Measurements from ENCODE around the gene FBXO9.

FBXO9 gene

DNA sequence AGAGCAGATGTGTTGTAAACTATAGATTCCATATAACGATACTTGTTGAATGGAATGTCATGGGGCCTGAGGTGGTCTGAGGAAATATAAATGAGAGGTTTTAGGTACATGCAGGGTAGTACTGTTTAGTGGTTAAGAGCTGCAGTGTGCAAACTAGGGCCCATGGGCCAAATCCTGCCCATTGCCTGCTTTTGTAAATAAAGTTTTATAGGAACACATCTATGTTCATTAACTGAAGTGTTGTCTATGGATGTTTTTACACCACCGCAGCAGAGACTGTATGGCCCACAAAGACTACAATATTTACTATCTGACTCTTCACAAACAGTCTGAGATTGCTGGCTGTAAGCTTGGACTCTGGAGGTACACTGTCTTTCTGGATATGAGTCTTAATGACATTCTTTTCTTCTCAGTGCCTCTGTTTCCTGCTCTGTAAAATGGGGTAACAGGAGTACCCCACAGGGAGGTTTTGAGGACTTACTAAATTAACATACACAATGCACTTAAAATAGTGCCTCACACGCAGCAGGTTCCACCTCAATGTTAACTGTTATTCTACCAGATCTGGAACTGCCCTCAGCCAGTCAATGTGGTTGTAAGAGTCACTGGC, 70.9 kb downstream of the FBXO9 start:
- no peak for DNase-seq

DNA sequence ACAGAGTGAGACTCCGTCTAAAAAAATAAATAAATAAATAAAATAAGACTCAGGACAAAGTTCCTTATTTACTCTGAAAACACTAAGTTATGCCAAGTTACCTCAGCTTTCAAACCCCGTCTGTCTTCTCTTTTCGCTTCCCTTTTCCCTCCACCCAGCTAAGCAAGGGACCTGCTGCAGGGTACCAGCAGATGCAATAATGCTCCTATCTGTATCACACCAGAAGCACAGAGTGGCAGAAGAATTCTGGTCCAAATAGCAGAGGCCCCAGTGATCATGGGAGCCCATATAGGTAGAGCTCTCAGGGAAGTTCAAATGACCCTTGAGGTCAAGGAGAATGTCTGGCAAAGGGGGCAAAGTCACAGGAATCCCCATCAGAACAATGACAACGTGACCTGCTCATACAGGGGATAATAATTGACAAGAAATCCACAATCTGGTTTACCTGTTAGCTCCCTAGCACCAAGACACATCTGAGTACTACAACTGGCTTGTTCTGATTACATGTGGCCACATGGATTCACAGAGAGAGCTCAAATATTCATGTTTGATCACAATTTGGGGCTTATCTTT, 74.7 kb downstream of the FBXO9 start:
- no peak for DNase-seq

DNA sequence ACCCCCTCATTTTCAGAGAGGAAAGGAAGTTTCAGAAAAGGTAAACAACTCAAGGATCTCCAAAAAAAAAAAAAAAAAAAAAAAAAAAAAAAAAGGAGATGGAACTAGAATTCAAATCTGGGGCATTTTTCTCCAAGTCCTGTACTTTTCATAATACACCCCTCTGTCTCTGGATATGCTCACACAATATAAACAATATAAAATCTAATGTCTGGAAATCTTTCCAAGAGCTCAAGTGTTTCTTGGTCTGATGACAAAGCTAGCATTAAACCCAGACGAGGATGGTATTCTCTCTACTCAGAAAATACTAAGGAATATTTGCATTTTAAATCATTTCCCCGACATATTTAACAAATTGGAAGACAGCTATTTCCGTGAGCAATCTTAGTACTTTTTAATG, 77.6 kb downstream of the FBXO9 start:
- no peak for DNase-seq

GRCh38 chr6:53143710-53144109, 78.5 kb downstream of the FBXO9 start:
- DNase-seq: no peak

DNA sequence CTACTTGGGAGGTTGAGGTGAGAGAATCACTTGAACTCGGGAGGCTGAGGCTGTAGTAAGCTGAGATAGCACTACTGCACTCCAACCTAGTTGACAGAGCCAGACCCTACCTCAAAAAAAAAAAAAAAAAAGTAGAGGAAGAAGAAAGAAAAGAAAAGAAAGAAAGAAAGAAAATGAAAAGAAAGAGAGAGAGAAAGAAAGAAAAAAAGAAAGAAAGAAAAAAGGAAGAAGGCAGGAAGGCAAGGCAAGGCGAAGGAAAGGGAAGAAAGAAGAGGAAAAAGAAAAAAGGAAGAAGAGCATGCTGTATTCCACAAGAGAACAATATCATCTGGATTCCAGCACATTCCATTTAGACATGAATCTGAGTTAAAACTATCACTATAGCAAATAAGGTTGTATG, 79.6 kb downstream of the FBXO9 start:
- DNase-seq: no peak

DNA sequence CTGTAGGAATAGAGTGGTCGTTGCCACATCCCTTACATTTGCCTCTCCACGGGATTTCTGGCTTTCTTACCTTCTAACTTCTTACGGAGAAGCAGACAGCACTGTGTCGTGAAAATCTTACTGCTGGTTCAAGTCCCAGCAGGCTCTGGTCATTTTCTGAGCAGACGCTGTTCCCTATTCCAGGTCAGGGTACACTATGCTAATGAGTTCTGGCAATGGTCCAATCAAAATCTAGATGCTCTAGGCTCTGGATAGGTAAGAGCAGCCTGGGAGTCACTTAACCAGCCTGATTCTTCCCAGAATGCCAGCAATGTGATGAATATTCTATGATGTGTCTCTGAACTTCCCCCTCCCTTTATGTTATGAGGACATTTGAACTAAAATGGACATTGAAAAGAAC, 83.5 kb downstream of the FBXO9 start, which contains the start of gene GCM1:
Gene GCM1, minus strand, starts transcription at position 158 of the 400 bp plus-strand sequence. CDS start 3,209 bp downstream, outside the sequence.
- no peak for DNase-seq

Measured in right kidney (tissue), 1 donor.